GM18951 (cell line): ENCODE measurements around the gene MAP3K7CL.

Experiments used
- POLR2A ChIP-seq: IDR thresholded peaks from 4 replicates; pipeline ENCODE4 v1.6.1; 2011; ENCODE audit warnings: mild to moderate bottlenecking; ENCODE audit not compliant: insufficient read length, insufficient read depth; ENCODE audit errors: extremely low read depth
- in situ Hi-C: fragments of 300-500 bp; cut with MboI; formaldehyde crosslinking; loops from one replicate; pipeline ENCODE4 v1.12.0; 2022; ENCODE audit warnings: low sequenced_read_pairs, mixed read lengths, inconsistent platforms; ENCODE audit not compliant: unreplicated experiment

The MAP3K7CL gene

GRCh38 chr21:29217818-29218291 is 87.4 kb downstream of the MAP3K7CL start:
- in situ Hi-C loops = no loop called here
- TF ChIP-seq POLR2A = no peak

- in situ Hi-C loops = no loop called here
- TF ChIP-seq POLR2A = no peak
Measured at GRCh38 chr21:29218749-29219148, 88.3 kb downstream of the MAP3K7CL start.

GRCh38 chr21:29219165-29219770 is 88.8 kb downstream of the MAP3K7CL start:
- no peak for TF ChIP-seq POLR2A
- in situ Hi-C loops = no loop called here

- no peak for TF ChIP-seq POLR2A
- in situ Hi-C loops = no loop called here
Measured at GRCh38 chr21:29221253-29221744, 90.9 kb downstream of the MAP3K7CL start.

GRCh38 chr21:29224006-29224405 is 93.6 kb downstream of the MAP3K7CL start:
- TF ChIP-seq POLR2A = no peak
- in situ Hi-C loops = no loop called here
